ENCODE results near the gene ACTL10. TPM values are rescaled to one million over a fixed set of nuclear protein-coding genes. Genes with fewer than 3 reads are reported as not detected.

ACTL10 gene
- total RNA-seq, 1 experiment from 2014 or later: 0.85 TPM

GRCh38 chr20:33702861-33703260, 36.1 kb downstream of the ACTL10 start:
- Histone ChIP-seq H2AFZ (no peak overlapping the region), H3K9me3 (ENCODE audit: insufficient read depth, low read depth) (no peaks in the 10 kb centered on the region), H3K36me3 (ENCODE audit: low read depth) (no peaks in the 10 kb centered on the region), H3K9me2 (ENCODE audit: insufficient read depth) (no peaks in the 10 kb centered on the region), H3K4me2 (no peak overlapping the region), H3K27me3 (ENCODE audit: insufficient read depth, low read depth) (no peaks in the 10 kb centered on the region), H3K27ac (no peak overlapping the region), H3F3A (ENCODE audit: insufficient read depth, low read depth) (peaks cover 7% of the 10 kb centered on the region; the same call in 1 of the 2 replicates), H3K79me2 (ENCODE audit: low read depth) (no peaks in the 10 kb centered on the region), H4K20me1 (ENCODE audit: insufficient read depth) (no peaks in the 10 kb centered on the region), H3K4me3 (no peak overlapping the region), H3K4me1 (replicated peaks; ENCODE audit: insufficient read depth) (0 out of 2 replicates have a peak, but pooled peaks cover 4% of the 10 kb centered on the region)
- intact Hi-C loops (cut with micrococcal nuclease; ENCODE audit: unreplicated experiment): no loop called here
- BruUV-seq (replicated peaks): no TSS peak
- ChIA-PET POLR2A (ENCODE audit: unreplicated experiment) (no interaction called here), CTCF (no interaction called here)
- DNase-seq: no peak
- TF ChIP-seq CTCF (conservative IDR thresholded peaks at IDR 0.05): no peak
- no peak for TF ChIP-seq EZH2 (IDR thresholded peaks at IDR 0.05; ENCODE audit: low read depth)

GRCh38 chr20:33703498-33704137, 36.9 kb downstream of the ACTL10 start:
- Histone ChIP-seq H3K27me3 (ENCODE audit: insufficient read depth, low read depth) (no peaks in the 10 kb centered on the region), H3K9me3 (ENCODE audit: insufficient read depth, low read depth) (no peaks in the 10 kb centered on the region), H3K79me2 (ENCODE audit: low read depth) (no peaks in the 10 kb centered on the region), H4K20me1 (ENCODE audit: insufficient read depth) (no peaks in the 10 kb centered on the region), H3K4me1 (replicated peaks; ENCODE audit: insufficient read depth) (0 out of 2 replicates have a peak, but pooled peaks cover 4% of the 10 kb centered on the region), H2AFZ (no peak overlapping the region), H3K9me2 (ENCODE audit: insufficient read depth) (no peaks in the 10 kb centered on the region), H3K27ac (no peak overlapping the region), H3K4me2 (no peak overlapping the region), H3K36me3 (ENCODE audit: low read depth) (no peaks in the 10 kb centered on the region), H3F3A (ENCODE audit: insufficient read depth, low read depth) (peaks cover 7% of the 10 kb centered on the region; the same call in 1 of the 2 replicates), H3K4me3 (no peak overlapping the region)
- TF ChIP-seq CTCF (conservative IDR thresholded peaks at IDR 0.05) (no peak), EZH2 (IDR thresholded peaks at IDR 0.05; ENCODE audit: low read depth) (no peak)
- intact Hi-C loops (cut with micrococcal nuclease; ENCODE audit: unreplicated experiment): no loop called here
- no peak for DNase-seq
- BruUV-seq (replicated peaks): no TSS peak
- ChIA-PET CTCF (no interaction called here), POLR2A (ENCODE audit: unreplicated experiment) (no interaction called here)

- Histone ChIP-seq H2AFZ (no peak overlapping the region), H3K79me2 (ENCODE audit: low read depth) (no peaks in the 10 kb centered on the region), H3K9me2 (ENCODE audit: insufficient read depth) (no peaks in the 10 kb centered on the region), H3K4me2 (no peak overlapping the region), H3F3A (ENCODE audit: insufficient read depth, low read depth) (peaks cover 7% of the 10 kb centered on the region; the same call in 1 of the 2 replicates), H4K20me1 (ENCODE audit: insufficient read depth) (no peaks in the 10 kb centered on the region), H3K4me3 (no peak overlapping the region), H3K27ac (no peak overlapping the region), H3K36me3 (ENCODE audit: low read depth) (no peaks in the 10 kb centered on the region), H3K27me3 (ENCODE audit: insufficient read depth, low read depth) (no peaks in the 10 kb centered on the region), H3K9me3 (ENCODE audit: insufficient read depth, low read depth) (no peaks in the 10 kb centered on the region), H3K4me1 (replicated peaks; ENCODE audit: insufficient read depth) (0 out of 2 replicates have a peak, but pooled peaks cover 4% of the 10 kb centered on the region)
- BruUV-seq (replicated peaks): no TSS peak
- intact Hi-C loops (cut with micrococcal nuclease; ENCODE audit: unreplicated experiment): no loop called here
- TF ChIP-seq CTCF (conservative IDR thresholded peaks at IDR 0.05) (no peak), EZH2 (IDR thresholded peaks at IDR 0.05; ENCODE audit: low read depth) (no peak)
- POLR2A ChIA-PET (ENCODE audit: unreplicated experiment): no interaction called here
- CTCF ChIA-PET: interaction anchor here (0.8 kb wide), 1 partner anchor 37 kb away, joined by 3 read pairs; no protein-coding TSS in a partner anchor
- no peak for DNase-seq
Observed at GRCh38 chr20:33704197-33704924, 37.6 kb downstream of the ACTL10 start.
